Smooth muscle cell (in vitro differentiated cells): ENCODE results near the gene ALAS1. TPM values are rescaled to one million over a fixed set of nuclear protein-coding genes. Genes with fewer than 3 reads are reported as not detected.
A peak's percentile ranks its signal among the peaks of the same experiment; 100 is the strongest.

Source experiments
- DNase-seq: peaks from one replicate; lab custom pipeline; 2025; ENCODE audit not compliant: unreplicated experiment; lab: John Stamatoyannopoulos, UW
- H2AFZ ChIP-seq: fragments of 200-600 bp; sonication (generic); 2 replicates; pipeline ENCODE4 v1.6.0; 2016; ENCODE audit warnings: antibody characterized with exemption, low read depth, mild to moderate bottlenecking
- H3F3A ChIP-seq: fragments of 200-600 bp; sonication (generic); 2 replicates; pipeline ENCODE4 v1.6.0; 2017; ENCODE audit warnings: antibody characterized with exemption, low read depth
- H3K27ac ChIP-seq: fragments of 200-600 bp; sonication (generic); 2 replicates; pipeline ENCODE4 v1.5.1; 2016; ENCODE audit warnings: low read depth, mild to moderate bottlenecking
- H3K27me3 ChIP-seq: fragments of 200-600 bp; sonication (generic); 2 replicates; pipeline ENCODE4 v1.6.1; 2016; ENCODE audit warnings: low read depth, mild to moderate bottlenecking
- H3K36me3 ChIP-seq: fragments of 200-600 bp; sonication (generic); 2 replicates; pipeline ENCODE4 v1.5.1; 2016; ENCODE audit warnings: low read depth
- H3K4me1 ChIP-seq: fragments of 200-600 bp; sonication (generic); 2 replicates; pipeline ENCODE4 v1.5.1; 2016; ENCODE audit warnings: low read depth
- H3K4me2 ChIP-seq: fragments of 200-600 bp; sonication (generic); 2 replicates; pipeline ENCODE4 v1.6.0; 2016; ENCODE audit warnings: mild to moderate bottlenecking
- H3K4me3 ChIP-seq: fragments of 200-600 bp; sonication (generic); 2 replicates; pipeline ENCODE4 v1.5.1; 2016; ENCODE audit warnings: mild to moderate bottlenecking
- H3K79me2 ChIP-seq: fragments of 200-600 bp; sonication (generic); 2 replicates; pipeline ENCODE4 v1.6.0; 2016; ENCODE audit warnings: low read depth, mild to moderate bottlenecking
- H3K9ac ChIP-seq: fragments of 200-600 bp; sonication (generic); 2 replicates; pipeline ENCODE4 v1.6.0; 2016; ENCODE audit warnings: low read depth
- H3K9me3 ChIP-seq: fragments of 200-600 bp; sonication (generic); replicated peaks from 2 replicates; pipeline ENCODE4 v1.5.1; 2016; ENCODE audit warnings: low read depth
- H4K20me1 ChIP-seq: fragments of 200-600 bp; sonication (generic); 2 replicates; pipeline ENCODE4 v1.6.0; 2016; ENCODE audit warnings: low read depth
- CTCF ChIP-seq: fragments of 200-600 bp; sonication (generic); IDR thresholded peaks from 2 replicates; pipeline ENCODE4 v1.5.1; 2017; ENCODE audit warnings: borderline replicate concordance, mild to moderate bottlenecking, antibody characterized with exemption; ENCODE audit not compliant: insufficient read depth, poor library complexity, severe bottlenecking
- WGBS: methylation state at CpG from one replicate; pipeline ENCODE4 v1.1.7; 2016; ENCODE audit warnings: low lambda C conversion rate; 5-methylcytosine and 5-hydroxymethylcytosine counted together
- polyA plus RNA-seq: library from polyadenylated mRNA; unstranded; fragments of >200 nt; fragmentation: Nextera tagmentation; extraction: Ambion mirVana; gene quantifications from 2 replicates; pipeline ENCODE4 v1.2.1, GENCODE V29; 2016
- total RNA-seq: library from RNA; depleted of rRNA; stranded (reverse); fragments of >200 nt; gene quantifications from 2 replicates; pipeline ENCODE4 v1.2.3, GENCODE V29; 2014

ALAS1 gene
- total and polyA plus RNA-seq, 2 experiments from 2014 or later, result 35.7 to 59.4 TPM

GRCh38 chr3:52213901-52214300 is 15.9 kb downstream of the ALAS1 start:
- no peak for DNase-seq
- H3F3A ChIP-seq, result no peaks in the 10 kb centered on the region
- no peak overlapping the region for H3K9ac ChIP-seq
- H3K9me3 ChIP-seq, result no peaks in the 10 kb centered on the region
- no peaks in the 10 kb centered on the region for H3K4me1 ChIP-seq
- no peaks in the 10 kb centered on the region for H3K79me2 ChIP-seq
- H3K4me3 ChIP-seq, result no peak overlapping the region
- no peak overlapping the region for H3K27ac ChIP-seq
- peaks cover under 1% of the 10 kb centered on the region for H3K36me3 ChIP-seq
- H3K4me2 ChIP-seq, result no peak overlapping the region
- no peak for TF ChIP-seq CTCF
- H2AFZ ChIP-seq, result no peak overlapping the region
- no peaks in the 10 kb centered on the region for H3K27me3 ChIP-seq
- H4K20me1 ChIP-seq, result peaks cover 9% of the 10 kb centered on the region

GRCh38 chr3:52215351-52215750 is 17.4 kb downstream of the ALAS1 start:
- TF ChIP-seq CTCF, result no peak
- Histone ChIP-seq H3K9me3 (no peaks in the 10 kb centered on the region), H3K27me3 (no peaks in the 10 kb centered on the region), H3K4me3 (no peak overlapping the region), H3K36me3 (no peaks in the 10 kb centered on the region), H3F3A (no peaks in the 10 kb centered on the region), H3K79me2 (no peaks in the 10 kb centered on the region), H3K4me2 (no peak overlapping the region), H3K4me1 (no peaks in the 10 kb centered on the region), H3K9ac (no peak overlapping the region), H2AFZ (no peak overlapping the region), H3K27ac (no peak overlapping the region), H4K20me1 (peaks cover under 1% of the 10 kb centered on the region)
- no peak for DNase-seq
- WGBS, result 95% methylated on average over 7 of the region's 7 CpGs

- H3K27me3 ChIP-seq, result no peaks in the 10 kb centered on the region
- H3K4me3 ChIP-seq, result no peak overlapping the region
- 77% methylated on average over 13 of the region's 13 CpGs for WGBS
- H3K27ac ChIP-seq, result peak overlapping the region; percentile 18
- H3K9ac ChIP-seq, result no peak overlapping the region
- H3K79me2 ChIP-seq, result no peaks in the 10 kb centered on the region
- H3F3A ChIP-seq, result no peaks in the 10 kb centered on the region
- H3K4me1 ChIP-seq, result no peaks in the 10 kb centered on the region
- no peak overlapping the region for H3K4me2 ChIP-seq
- H4K20me1 ChIP-seq, result no peaks in the 10 kb centered on the region
- H2AFZ ChIP-seq, result no peak overlapping the region
- no peak for DNase-seq
- no peaks in the 10 kb centered on the region for H3K9me3 ChIP-seq
- TF ChIP-seq CTCF, result no peak
- no peaks in the 10 kb centered on the region for H3K36me3 ChIP-seq
These were observed 18.8 kb downstream of the ALAS1 start for GRCh38 chr3:52216585-52217408.

- H2AFZ ChIP-seq, result no peak overlapping the region
- H3K27ac ChIP-seq, result no peak overlapping the region
- H3K9ac ChIP-seq, result no peak overlapping the region
- H4K20me1 ChIP-seq, result no peaks in the 10 kb centered on the region
- H3K4me2 ChIP-seq, result no peak overlapping the region
- H3K36me3 ChIP-seq, result no peaks in the 10 kb centered on the region
- H3K4me3 ChIP-seq, result no peak overlapping the region
- no peaks in the 10 kb centered on the region for H3K9me3 ChIP-seq
- no peaks in the 10 kb centered on the region for H3F3A ChIP-seq
- 91% methylated on average over 10 of the region's 10 CpGs for WGBS
- no peaks in the 10 kb centered on the region for H3K27me3 ChIP-seq
- TF ChIP-seq CTCF, result no peak
- no peak for DNase-seq
- H3K4me1 ChIP-seq, result no peaks in the 10 kb centered on the region
- no peaks in the 10 kb centered on the region for H3K79me2 ChIP-seq
These were observed 19.4 kb downstream of the ALAS1 start for GRCh38 chr3:52217409-52217805.
